Breast epithelium (tissue), 4 donors: Measurements from ENCODE around the gene GSTM1. TPM values are rescaled to one million over a fixed set of nuclear protein-coding genes. Genes with fewer than 3 reads are reported as not detected.
"Not testable (repeated sequence)": the region's sequence is repeated elsewhere in the genome, so short reads cannot be mapped to it uniquely, and the experiment has no call there.

Experiments used
- DNase-seq, 2 donors: peaks; one replicate each; pipeline ENCODE4 v3.0.0-alpha.2; 2019; ENCODE audit warnings: low spot score in 2 of 2
- H3K27ac ChIP-seq, 2 donors: fragments of 200-600 bp; sonication (generic) in 1 of 2; one replicate each; pipeline ENCODE4 v1.5.1; 2016 to 2019; ENCODE audit warnings: mild to moderate bottlenecking in 1 of 2
- H3K27me3 ChIP-seq, 2 donors: fragments of 200-600 bp; sonication (generic) in 1 of 2; one replicate each; pipeline versions ENCODE4 v1.5.1 to v1.6.0; 2017 to 2019; ENCODE audit warnings: control low read depth in 1 of 2, mild to moderate bottlenecking in 1 of 2
- H3K36me3 ChIP-seq: fragments of 200-600 bp; one replicate; pipeline ENCODE4 v1.5.1; 2019
- H3K4me1 ChIP-seq, 2 donors: fragments of 200-600 bp; sonication (generic); one replicate each; pipeline ENCODE4 v1.5.1; 2016 to 2019; ENCODE audit warnings: control low read depth in 1 of 2
- H3K4me3 ChIP-seq, 3 donors: fragments of 200-600 bp; sonication (generic); 1 replicate in 2 of 3; 2 replicates in 1 of 3; pipeline ENCODE4 v1.5.1; 2016 to 2019; ENCODE audit warnings: mild to moderate bottlenecking in 3 of 3, moderate library complexity in 2 of 3
- H3K9me3 ChIP-seq, 2 donors: fragments of 200-600 bp; sonication (generic) in 1 of 2; one replicate each; pipeline ENCODE4 v1.5.1; 2016 to 2019; ENCODE audit warnings: control low read depth in 1 of 2
- POLR2A ChIP-seq: fragments of 450-650 bp; IDR thresholded peaks from one replicate; pipeline ENCODE4 v1.6.1; 2016; ENCODE audit warnings: antibody characterized with exemption, mild to moderate bottlenecking, moderate library complexity
- POLR2AphosphoS5 ChIP-seq, 3 donors: sonication (generic); formaldehyde crosslinking; IDR thresholded peaks; one replicate each; pipeline ENCODE4 v1.6.1; 2017; ENCODE audit warnings: antibody characterized with exemption in 3 of 3
- intact Hi-C: fragments of 100-400 bp; cut with DNase I; formaldehyde crosslinking; loops from one replicate; pipeline ENCODE4 v1.15.1; 2023; ENCODE audit warnings: low total_unique reads
- total RNA-seq, 3 donors: library from RNA; depleted of rRNA; stranded (reverse); fragments of >200 nt; gene quantifications; one replicate each; pipeline ENCODE4 v1.1.0, GENCODE V29; 2016
- TF ChIP-seq, protein P1 (sequence below), 3 donors: fragments of 450-650 bp; IDR thresholded peaks; one replicate each; pipeline ENCODE4 v1.5.1; 2016 to 2017; ENCODE audit warnings: antibody characterized with exemption in 3 of 3, mild to moderate bottlenecking in 3 of 3, moderate library complexity in 3 of 3

The GSTM1 gene
- total RNA-seq, 3 donors from 2014 or later, result 33.8 TPM; not detected in 2

DNA sequence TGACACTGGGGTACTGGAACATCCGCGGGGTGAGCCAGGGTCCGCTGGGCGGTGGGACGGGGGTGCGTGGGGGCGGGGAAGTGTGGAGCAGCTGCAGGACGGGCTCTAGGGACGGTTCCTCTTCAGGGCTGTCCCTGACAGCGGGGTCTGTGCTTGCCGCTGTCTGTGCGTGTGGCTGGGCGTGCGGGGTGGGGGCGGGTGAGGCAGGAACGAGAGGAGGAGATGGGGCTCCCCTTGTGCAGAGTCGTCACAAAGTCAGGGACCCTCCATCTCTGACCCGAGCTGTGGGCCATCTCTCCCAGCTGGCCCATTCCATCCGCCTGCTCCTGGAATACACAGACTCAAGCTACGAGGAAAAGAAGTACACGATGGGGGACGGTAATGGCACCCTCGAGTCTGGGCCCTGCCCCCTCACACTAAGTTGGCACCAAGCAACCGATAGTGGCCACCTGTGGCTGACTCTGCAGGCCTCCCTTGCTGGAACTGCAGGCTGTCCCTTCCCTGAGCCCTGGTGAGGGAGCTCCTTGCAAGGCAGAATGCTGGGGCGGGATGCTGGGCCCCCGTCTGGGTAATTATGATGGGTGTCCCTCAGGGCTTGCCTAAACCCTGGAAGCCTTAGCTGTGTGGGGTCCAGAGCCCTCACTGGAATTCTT is 19.4 kb upstream of the GSTM1 start:
- Histone ChIP-seq H3K4me1 (no peaks in the 10 kb centered on the region), H3K27ac (peak overlapping the region; percentile 13), H3K4me3 (peak overlapping the region; percentile 50 to 71 (median 63)), H3K9me3 (no peaks in the 10 kb centered on the region), H3K36me3 (no peaks in the 10 kb centered on the region), H3K27me3 (no peaks in the 10 kb centered on the region)
- TF ChIP-seq POLR2AphosphoS5 (IDR thresholded peaks at IDR 0.05) (no peak), POLR2A (no peak)
- TF ChIP-seq, protein P1, sequence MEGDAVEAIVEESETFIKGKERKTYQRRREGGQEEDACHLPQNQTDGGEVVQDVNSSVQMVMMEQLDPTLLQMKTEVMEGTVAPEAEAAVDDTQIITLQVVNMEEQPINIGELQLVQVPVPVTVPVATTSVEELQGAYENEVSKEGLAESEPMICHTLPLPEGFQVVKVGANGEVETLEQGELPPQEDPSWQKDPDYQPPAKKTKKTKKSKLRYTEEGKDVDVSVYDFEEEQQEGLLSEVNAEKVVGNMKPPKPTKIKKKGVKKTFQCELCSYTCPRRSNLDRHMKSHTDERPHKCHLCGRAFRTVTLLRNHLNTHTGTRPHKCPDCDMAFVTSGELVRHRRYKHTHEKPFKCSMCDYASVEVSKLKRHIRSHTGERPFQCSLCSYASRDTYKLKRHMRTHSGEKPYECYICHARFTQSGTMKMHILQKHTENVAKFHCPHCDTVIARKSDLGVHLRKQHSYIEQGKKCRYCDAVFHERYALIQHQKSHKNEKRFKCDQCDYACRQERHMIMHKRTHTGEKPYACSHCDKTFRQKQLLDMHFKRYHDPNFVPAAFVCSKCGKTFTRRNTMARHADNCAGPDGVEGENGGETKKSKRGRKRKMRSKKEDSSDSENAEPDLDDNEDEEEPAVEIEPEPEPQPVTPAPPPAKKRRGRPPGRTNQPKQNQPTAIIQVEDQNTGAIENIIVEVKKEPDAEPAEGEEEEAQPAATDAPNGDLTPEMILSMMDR (IDR thresholded peaks at IDR 0.05), result no peak
- intact Hi-C loops, result no loop called here
- no peak for DNase-seq

DNA sequence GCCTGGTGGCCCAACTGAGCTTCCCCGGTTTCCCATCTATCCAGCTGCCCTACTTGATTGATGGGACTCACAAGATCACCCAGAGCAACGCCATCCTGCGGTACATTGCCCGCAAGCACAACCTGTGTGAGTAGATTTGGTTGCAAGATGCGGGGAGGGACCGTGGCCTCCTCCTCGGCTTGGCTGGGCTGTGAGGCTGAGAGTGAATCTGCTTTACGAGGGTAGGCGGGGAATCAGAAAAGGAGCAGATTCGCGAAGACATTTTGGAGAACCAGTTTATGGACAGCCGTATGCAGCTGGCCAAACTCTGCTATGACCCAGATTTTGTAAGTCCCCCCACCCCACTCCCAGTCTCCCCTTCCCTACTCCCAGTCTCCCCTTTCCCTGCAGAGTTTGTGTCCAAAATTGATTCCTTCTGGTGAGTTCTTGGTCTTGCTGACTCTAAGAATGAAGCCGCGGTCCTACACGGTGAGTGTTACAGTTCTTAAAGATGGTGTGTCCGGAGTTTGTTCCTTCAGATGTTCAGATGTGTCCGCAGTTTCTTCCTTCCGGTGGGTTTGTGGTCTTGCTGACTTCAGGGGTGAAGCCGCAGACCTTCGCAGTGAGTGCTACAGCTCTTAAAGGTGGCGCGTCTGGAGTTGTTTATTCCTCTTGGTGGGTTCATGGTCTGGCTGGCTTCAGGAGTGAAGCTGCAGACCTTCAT is 18.2 kb upstream of the GSTM1 start:
- Histone ChIP-seq H3K4me3 (no peak overlapping the region), H3K9me3 (no peaks in the 10 kb centered on the region), H3K27me3 (no peaks in the 10 kb centered on the region), H3K4me1 (no peaks in the 10 kb centered on the region), H3K36me3 (no peaks in the 10 kb centered on the region), H3K27ac (no peak overlapping the region)
- intact Hi-C loops, result no loop called here
- DNase-seq, result no peak
- no peak for TF ChIP-seq POLR2AphosphoS5 (IDR thresholded peaks at IDR 0.05)
- TF ChIP-seq POLR2A, result no peak
- TF ChIP-seq, protein P1 (IDR thresholded peaks at IDR 0.05), result no peak

DNA sequence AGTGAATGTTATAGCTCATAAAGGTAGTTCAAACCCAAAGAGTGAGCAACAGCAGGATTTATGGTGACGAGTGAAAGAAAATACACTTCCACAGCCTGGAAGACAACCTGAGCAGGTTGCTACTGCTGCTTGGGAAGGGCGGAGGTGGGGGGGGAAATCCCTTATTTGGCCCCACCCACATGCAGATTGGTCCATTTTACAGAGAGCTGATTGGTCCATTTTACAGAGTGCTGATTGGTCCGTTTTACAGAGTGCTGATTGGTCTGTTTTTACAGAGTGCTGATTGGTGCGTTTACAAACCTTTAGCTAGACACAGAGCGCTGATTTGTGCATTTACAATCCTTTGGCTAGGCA is 17.7 kb upstream of the GSTM1 start:
- H3K4me3 ChIP-seq, intact Hi-C loops, H3K27ac ChIP-seq: not testable (repeated sequence)

DNA sequence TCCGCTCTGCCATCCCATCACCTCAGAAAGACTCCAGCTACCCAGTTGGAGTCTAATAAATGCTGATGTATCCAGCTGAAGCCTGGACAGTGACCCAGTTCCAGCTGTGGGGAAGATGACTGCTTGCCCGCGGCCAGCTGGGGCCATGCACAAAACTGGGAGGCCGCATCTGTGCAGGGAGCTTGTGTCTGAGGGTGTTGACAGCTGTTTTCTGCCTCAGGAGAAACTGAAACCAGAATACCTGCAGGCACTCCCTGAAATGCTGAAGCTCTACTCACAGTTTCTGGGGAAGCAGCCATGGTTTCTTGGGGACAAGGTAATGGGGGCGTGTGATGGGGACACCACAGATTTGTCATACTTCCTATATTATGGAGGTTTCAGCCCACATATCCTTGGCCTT is 16.6 kb upstream of the GSTM1 start:
- H3K9me3 ChIP-seq, result no peaks in the 10 kb centered on the region
- no peak overlapping the region for H3K4me3 ChIP-seq
- H3K27ac ChIP-seq, result no peak overlapping the region
- H3K4me1 ChIP-seq, result no peaks in the 10 kb centered on the region
- H3K27me3 ChIP-seq, result no peaks in the 10 kb centered on the region
- H3K36me3 ChIP-seq, result no peaks in the 10 kb centered on the region
- no peak for DNase-seq
- TF ChIP-seq POLR2A, result no peak
- TF ChIP-seq, protein P1 (IDR thresholded peaks at IDR 0.05), result no peak
- intact Hi-C loops, result no loop called here

More for the DNA sequence above, 17.7 kb upstream of the GSTM1 start:
- not testable (repeated sequence) for DNase-seq, H3K9me3 ChIP-seq, H3K4me1 ChIP-seq, H3K36me3 ChIP-seq, H3K27me3 ChIP-seq

DNA sequence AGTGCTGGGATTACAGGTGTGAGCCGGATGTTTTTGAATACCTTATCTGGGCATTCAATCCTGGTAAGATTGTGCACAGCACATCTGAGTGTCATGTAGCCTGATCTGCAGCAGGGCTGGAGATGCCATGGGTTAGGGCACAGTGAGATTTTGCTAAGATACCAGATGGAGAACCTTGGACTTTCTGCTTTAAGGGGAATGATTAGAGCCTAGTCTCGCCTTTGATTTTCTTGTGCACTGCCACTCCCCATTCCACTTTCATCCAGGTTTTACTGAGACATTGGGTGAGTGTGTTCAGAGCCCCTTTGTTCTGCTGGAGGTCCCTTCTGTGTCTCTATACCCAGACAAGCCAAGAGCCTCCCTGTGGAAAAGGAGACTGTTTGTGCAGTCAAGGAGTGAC is 13.8 kb upstream of the GSTM1 start:
- H3K4me1 ChIP-seq, H3K4me3 ChIP-seq, H3K27ac ChIP-seq, H3K9me3 ChIP-seq, H3K27me3 ChIP-seq, intact Hi-C loops, H3K36me3 ChIP-seq, DNase-seq: not testable (repeated sequence)

DNA sequence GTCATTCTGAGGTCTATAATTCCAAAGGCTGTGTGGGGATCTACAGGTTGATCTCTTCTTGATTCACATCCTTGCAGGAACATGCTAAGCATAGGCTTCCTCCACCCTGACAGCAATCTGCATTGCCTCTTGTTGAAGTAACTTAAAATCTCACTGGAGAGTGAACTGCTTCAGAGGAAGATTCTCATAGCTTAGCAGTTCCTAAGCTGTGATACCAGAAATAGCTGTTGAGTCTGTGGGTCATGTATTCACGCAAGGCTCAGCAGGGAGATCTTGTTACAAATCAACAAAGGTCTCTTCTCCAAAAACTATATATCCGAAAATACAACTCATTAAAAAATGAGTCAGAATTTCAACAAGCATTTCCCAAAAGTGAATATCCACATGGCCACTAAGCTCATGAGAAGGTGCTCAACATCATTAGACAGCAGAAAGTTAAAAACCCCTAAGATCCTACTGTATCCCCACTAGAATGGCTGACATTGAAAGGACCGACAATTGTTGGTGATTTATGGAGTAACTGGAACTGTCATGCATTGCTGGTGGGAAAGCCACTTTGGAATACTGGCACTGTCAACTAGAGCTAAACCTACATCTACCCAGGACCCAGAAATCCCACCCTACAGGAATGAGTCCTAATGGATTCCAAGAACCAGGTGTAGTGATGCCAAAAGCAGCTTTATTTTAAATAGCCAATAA is 10.8 kb upstream of the GSTM1 start:
- H3K9me3 ChIP-seq, H3K4me3 ChIP-seq, H3K4me1 ChIP-seq, DNase-seq, H3K27ac ChIP-seq, H3K36me3 ChIP-seq, H3K27me3 ChIP-seq, intact Hi-C loops: not testable (repeated sequence)
